SK-N-SH (cell line): ENCODE data around the gene NKX6-2. TPM values are rescaled to one million over a fixed set of nuclear protein-coding genes. Genes with fewer than 3 reads are reported as not detected.
"Not testable (repeated sequence)": the region's sequence is repeated elsewhere in the genome, so short reads cannot be mapped to it uniquely, and the experiment has no call there.

Source experiments
- CTCF ChIA-PET: fragments of 300-600, 350-600 bp; formaldehyde crosslinking; extraction: SDS; loops from one replicate; lab custom pipeline; 2021; lab: Yijun Ruan, JAX
- POLR2A ChIA-PET: fragments of 350-600 bp; sonication (Branson Sonifier 250); formaldehyde crosslinking; extraction: SDS; loops from one replicate; lab custom pipeline; 2020; ENCODE audit warnings: antibody characterized with exemption, inconsistent platforms; lab: Yijun Ruan, JAX
- DNase-seq: peaks from one replicate; pipeline ENCODE4 v3.0.0; 2012
- H2AFZ ChIP-seq: fragments of 200-600 bp; sonication (generic); 2 replicates; pipeline ENCODE4 v1.8.1; 2016; ENCODE audit warnings: antibody characterized with exemption, mild to moderate bottlenecking, low read depth
- H3F3A ChIP-seq: fragments of 200-600 bp; sonication (generic); replicated peaks from 2 replicates; pipeline ENCODE3; 2016; ENCODE audit warnings: antibody characterized with exemption, mild to moderate bottlenecking; ENCODE audit not compliant: insufficient read depth
- H3K27ac ChIP-seq, 2 experiments: fragments of 200-500 bp in 1 of 2; fragments of 200-600 bp in 1 of 2; sonication (Bioruptor generic) in 1 of 2; sonication (generic), shearing (Covaris generic) in 1 of 2; 2 replicates each; pipeline versions ENCODE4 v1.5.1 to v1.6.1; 2014 to 2016; ENCODE audit warnings: low read depth in 2 of 2, inconsistent platforms in 1 of 2, low read length in 1 of 2, mild to moderate bottlenecking in 1 of 2, mixed read lengths in 1 of 2
- H3K27me3 ChIP-seq: fragments of 200-600 bp; sonication (generic), shearing (Covaris generic); 2 replicates; pipeline ENCODE4 v1.6.1; 2016; ENCODE audit warnings: mixed run types; ENCODE audit not compliant: insufficient read depth
- H3K36me3 ChIP-seq, 2 experiments: fragments of 200-500 bp in 1 of 2; fragments of 200-600 bp in 1 of 2; sonication (Bioruptor generic) in 1 of 2; sonication (generic) in 1 of 2; replicated peaks in 1 of 2; 2 replicates each; pipeline versions ENCODE3 to v1.5.1; 2014 to 2016; ENCODE audit warnings: low read length in 1 of 2, mild to moderate bottlenecking in 1 of 2; ENCODE audit not compliant: insufficient read depth in 2 of 2, control insufficient read depth in 1 of 2
- H3K4me1 ChIP-seq, 2 experiments: fragments of 200-500 bp in 1 of 2; fragments of 200-600 bp in 1 of 2; sonication (Bioruptor generic) in 1 of 2; sonication (generic), shearing (Covaris generic) in 1 of 2; 2 replicates each; pipeline versions ENCODE4 v1.5.1 to v1.6.1; 2014 to 2016; ENCODE audit warnings: low read depth in 1 of 2, low read length in 1 of 2, mixed run types in 1 of 2; ENCODE audit not compliant: insufficient read depth in 2 of 2, control insufficient read depth in 1 of 2
- H3K4me2 ChIP-seq: fragments of 200-600 bp; sonication (generic), shearing (Covaris generic); 2 replicates; pipeline ENCODE4 v1.6.1; 2017; ENCODE audit warnings: mixed run types
- H3K4me3 ChIP-seq, 2 experiments: fragments of 200-500 bp in 1 of 2; fragments of 200-600 bp in 1 of 2; sonication (Bioruptor generic) in 1 of 2; sonication (generic), shearing (Covaris generic) in 1 of 2; 2 replicates each; pipeline versions ENCODE4 v1.5.1 to v1.8.1; 2014 to 2016; ENCODE audit warnings: low read depth in 2 of 2, inconsistent platforms in 1 of 2, low read length in 1 of 2, mild to moderate bottlenecking in 1 of 2, mixed read lengths in 1 of 2, moderate library complexity in 1 of 2
- H3K79me2 ChIP-seq: fragments of 200-600 bp; sonication (generic); 2 replicates; pipeline ENCODE4 v1.8.1; 2017; ENCODE audit warnings: mild to moderate bottlenecking; ENCODE audit not compliant: insufficient read depth
- H3K9ac ChIP-seq: fragments of 200-600 bp; sonication (generic); 2 replicates; pipeline ENCODE4 v1.6.1; 2017; ENCODE audit warnings: mixed run types
- H3K9me2 ChIP-seq: fragments of 200-600 bp; sonication (generic); 2 replicates; pipeline ENCODE4 v1.6.1; 2017; ENCODE audit warnings: mixed run types
- H3K9me3 ChIP-seq: fragments of 200-600 bp; sonication (generic); 2 replicates; pipeline ENCODE4 v1.6.1; 2017; ENCODE audit warnings: mixed run types, mild to moderate bottlenecking, moderate library complexity
- H4K20me1 ChIP-seq: fragments of 200-600 bp; sonication (generic); 2 replicates; pipeline ENCODE4 v1.6.1; 2017; ENCODE audit warnings: mild to moderate bottlenecking, mixed run types; ENCODE audit not compliant: insufficient read depth
- EP300 ChIP-seq, 2 experiments: IDR thresholded peaks; 2 replicates each; pipeline versions ENCODE4 v1.4.0 to v1.6.1; 2012; ENCODE audit warnings: borderline replicate concordance in 1 of 2, low read depth in 1 of 2, low read length in 1 of 2
- EZH2phosphoT487 ChIP-seq: fragments of 200-600 bp; sonication (generic); IDR thresholded peaks from 2 replicates; pipeline ENCODE4 v1.6.1; 2017; ENCODE audit warnings: low read depth, mixed run types, mild to moderate bottlenecking, antibody characterized with exemption, moderate library complexity, borderline replicate concordance
- GABPA ChIP-seq: IDR thresholded peaks from 2 replicates; pipeline ENCODE4 v1.4.0; 2012; ENCODE audit warnings: low read depth, mild to moderate bottlenecking
- MEF2A ChIP-seq: IDR thresholded peaks from 2 replicates; pipeline ENCODE4 v1.4.0; 2012; ENCODE audit warnings: low read depth, borderline replicate concordance
- MXI1 ChIP-seq: IDR thresholded peaks from 2 replicates; pipeline ENCODE4 v1.6.1; 2012; ENCODE audit warnings: mild to moderate bottlenecking, low read depth, low read length, improper control_type of control experiment
- PBX3 ChIP-seq: IDR thresholded peaks from 2 replicates; pipeline ENCODE4; 2012
- POLR2AphosphoS5 ChIP-seq: IDR thresholded peaks from 2 replicates; pipeline ENCODE4 v1.6.1; 2012; ENCODE audit warnings: low read depth, low read length
- RAD21 ChIP-seq: IDR thresholded peaks from 2 replicates; pipeline ENCODE4 v1.6.1; 2012; ENCODE audit warnings: mild to moderate bottlenecking, low read length
- RCOR1 ChIP-seq: fragments of 150-350 bp; IDR thresholded peaks from 2 replicates; pipeline ENCODE4 v1.6.1; 2017; ENCODE audit warnings: antibody characterized with exemption, low read length
- RFX5 ChIP-seq: IDR thresholded peaks from 2 replicates; pipeline ENCODE4 v1.6.1; 2012; ENCODE audit warnings: mild to moderate bottlenecking, improper control_type of control experiment, low read length
- RXRA ChIP-seq: IDR thresholded peaks from 2 replicates; pipeline ENCODE4 v1.4.0; 2012; ENCODE audit warnings: low read depth, mild to moderate bottlenecking, borderline replicate concordance
- SMC3 ChIP-seq: IDR thresholded peaks from 2 replicates; pipeline ENCODE4 v1.6.1; 2012; ENCODE audit warnings: low read depth, low read length, improper control_type of control experiment
- TCF12 ChIP-seq: IDR thresholded peaks from 2 replicates; pipeline ENCODE4 v1.4.0; 2012
- YY1 ChIP-seq: IDR thresholded peaks from 2 replicates; pipeline ENCODE4 v1.4.0; 2012; ENCODE audit warnings: low read depth, mild to moderate bottlenecking
- ZBTB33 ChIP-seq: IDR thresholded peaks from 2 replicates; pipeline ENCODE4 v1.4.0; 2012; ENCODE audit warnings: low read depth, borderline replicate concordance
- WGBS: methylation state at CpG from one replicate; pipeline ENCODE4 v1.1.6; 2017; ENCODE audit warnings: low lambda C conversion rate; 5-methylcytosine and 5-hydroxymethylcytosine counted together
- polyA plus RNA-seq, 3 experiments: library from polyadenylated mRNA; depleted of rRNA; stranded (reverse); fragments of >200 nt; gene quantifications; 2 replicates each; pipeline ENCODE4 v1.2.3, GENCODE V29; 2012

The NKX6-2 gene
- polyA plus RNA-seq, 1 of the 3 experiments (the other 2 are of a cell fraction) = not detected

- POLR2A ChIA-PET = no interaction called here
- Histone ChIP-seq H3K9me3 (no peaks in the 10 kb centered on the region), H3K36me3 (no peaks in the 10 kb centered on the region), H3K9ac (no peak overlapping the region), H3K4me3 (no peak overlapping the region), H3K27me3 (peaks cover 44% of the 10 kb centered on the region), H3K9me2 (no peaks in the 10 kb centered on the region), H3K4me1 (peaks cover 0 to 16% of the 10 kb centered on the region in 2 experiments; a peak in 1 of 4 replicates), H3K79me2 (no peaks in the 10 kb centered on the region), H2AFZ (no peak overlapping the region), H3K27ac (no peak overlapping the region), H4K20me1 (no peaks in the 10 kb centered on the region), H3K4me2 (no peak overlapping the region), H3F3A (no peaks in the 10 kb centered on the region)
- WGBS = 20% methylated on average over 10 of the region's 17 CpGs
- CTCF ChIA-PET = interaction anchor here (2.2 to 4.5 kb wide), 3 partner anchors 10 to 138 kb away, joined by 6 to 42 read pairs (median 9); no protein-coding TSS in a partner anchor
- TF ChIP-seq YY1 (no peak), SMC3 (no peak), MEF2A (no peak), MXI1 (no peak), RFX5 (no peak)
- DNase-seq = no peak
These were observed 6.8 kb upstream of the NKX6-2 start for GRCh38 chr10:132792796-132793195.

GRCh38 chr10:132792099-132792498, 6.2 kb upstream of the NKX6-2 start:
- H3K9me2 ChIP-seq, H4K20me1 ChIP-seq, POLR2A ChIA-PET, DNase-seq, H3K27ac ChIP-seq, H3F3A ChIP-seq, H3K4me2 ChIP-seq, H3K4me3 ChIP-seq, H3K36me3 ChIP-seq, H2AFZ ChIP-seq, H3K79me2 ChIP-seq, H3K9me3 ChIP-seq, H3K9ac ChIP-seq: not testable (repeated sequence)
- H3K4me1 ChIP-seq = peaks cover 0 to 16% of the 10 kb centered on the region in 2 experiments; a peak in 1 of 4 replicates
- 79% methylated on average over 13 of the region's 33 CpGs for WGBS
- H3K27me3 ChIP-seq = peaks cover 48% of the 10 kb centered on the region
- CTCF ChIA-PET = interaction anchor here (2.3 to 4.5 kb wide), 2 partner anchors 11 to 137 kb away, joined by 6 to 42 read pairs; no protein-coding TSS in a partner anchor

- H3K4me1 ChIP-seq = peaks cover 0 to 16% of the 10 kb centered on the region in 2 experiments; a peak in 1 of 4 replicates
- H3K9me3 ChIP-seq = no peaks in the 10 kb centered on the region
- H3K9me2 ChIP-seq = no peaks in the 10 kb centered on the region
- TF ChIP-seq RCOR1 (no peak), RAD21 (no peak), PBX3 (no peak), YY1 (no peak), EP300 (IDR thresholded peaks at IDR 0.05; ENCODE audit: borderline replicate concordance in 1 of 2, low read depth in 1 of 2, low read length in 1 of 2) (no peak), POLR2AphosphoS5 (no peak), ZBTB33 (no peak), RXRA (no peak), GABPA (no peak), MEF2A (no peak), TCF12 (no peak), EZH2phosphoT487 (no peak)
These were observed 5.2 kb upstream of the NKX6-2 start for GRCh38 chr10:132790934-132791829.

More at GRCh38 chr10:132790934-132791829, 5.2 kb upstream of the NKX6-2 start:
- Histone ChIP-seq H3K4me3 (no peak overlapping the region), H3K4me2 (no peak overlapping the region), H3K79me2 (no peaks in the 10 kb centered on the region), H3K9ac (no peak overlapping the region), H3K36me3 (no peaks in the 10 kb centered on the region), H3K27ac (no peak overlapping the region), H3F3A (no peaks in the 10 kb centered on the region), H3K27me3 (peaks cover 57% of the 10 kb centered on the region), H4K20me1 (0 out of 2 replicates have a peak, but pooled peaks cover 3% of the 10 kb centered on the region), H2AFZ (no peak overlapping the region)
- ChIA-PET CTCF (interaction anchor here (1.1 to 4.0 kb wide), 2 partner anchors 55 to 136 kb away, joined by 3 to 28 read pairs; no protein-coding TSS in a partner anchor), POLR2A (no interaction called here)
- WGBS = 12% methylated on average over 23 of the region's 31 CpGs
- no peak for DNase-seq
